ENCODE results near the gene TAS2R31. TPM values are rescaled to one million over a fixed set of nuclear protein-coding genes. Genes with fewer than 3 reads are reported as not detected.
"Not testable (repeated sequence)": the region's sequence is repeated elsewhere in the genome, so short reads cannot be mapped to it uniquely, and the experiment has no call there.

The TAS2R31 gene
- polyA plus RNA-seq, 1 donor (not counting 4 experiments of a cell fraction or from before 2014, with no cell fraction given) = 0.28 TPM

GRCh38 chr12:11040162-11040561, 9.0 kb upstream of the TAS2R31 start:
- FAIRE-seq (no peak), DNase-seq (ENCODE audit: low read depth, low spot score) (no peak)
- H3K27ac ChIP-seq (ENCODE audit: control insufficient read depth, insufficient read depth, low read length) = no peak overlapping the region
- H3K4me3 ChIP-seq (ENCODE audit: control insufficient read depth in 2 of 3, extremely low read depth in 1 of 3, insufficient read depth in 2 of 3, low read depth in 1 of 3, low read length in 3 of 3) = no peak overlapping the region
- no peaks in the 10 kb centered on the region for H3K79me2 ChIP-seq (ENCODE audit: control insufficient read depth, insufficient read depth, low read length)
- no peak overlapping the region for H3K9ac ChIP-seq (ENCODE audit: control insufficient read depth, extremely low read depth, insufficient read depth, low read length)
- TF ChIP-seq EZH2 (IDR thresholded peaks at IDR 0.05; ENCODE audit: low read length) (no peak), CTCF (optimal IDR thresholded peaks at IDR 0.05 in 1 of 3, IDR thresholded peaks at IDR 0.05 in 1 of 3, conservative IDR thresholded peaks at IDR 0.05 in 1 of 3; ENCODE audit: extremely low read depth in 1 of 3, insufficient read depth in 2 of 3, low read length in 3 of 3) (no peak)
- dilution Hi-C loops (cut with MboI; ENCODE audit: extremely low pct_ligation_motif_present, low sequenced_read_pairs) = no loop called here
- H3K36me3 ChIP-seq (ENCODE audit: control insufficient read depth in 2 of 2, extremely low read depth in 1 of 2, insufficient read depth in 2 of 2, low read length in 2 of 2) = no peaks in the 10 kb centered on the region
- H2AFZ ChIP-seq (ENCODE audit: control insufficient read depth, low read length) = no peak overlapping the region
- no peak overlapping the region for H3K4me2 ChIP-seq (ENCODE audit: control insufficient read depth, extremely low read depth, insufficient read depth, low read depth, low read length)
- no peaks in the 10 kb centered on the region for H3K9me3 ChIP-seq (ENCODE audit: control insufficient read depth, low read depth, low read length)
- no peaks in the 10 kb centered on the region for H4K20me1 ChIP-seq (ENCODE audit: control insufficient read depth, extremely low read depth, insufficient read depth, low read length)
- H3K27me3 ChIP-seq (ENCODE audit: control insufficient read depth, extremely low read depth, insufficient read depth, low read length) = no peaks in the 10 kb centered on the region
- H3K4me1 ChIP-seq (ENCODE audit: control insufficient read depth, extremely low read depth, insufficient read depth, low read length) = no peaks in the 10 kb centered on the region
- no peaks in the 10 kb centered on the region for H3K9me1 ChIP-seq (ENCODE audit: control insufficient read depth, extremely low read depth, insufficient read depth, low read length)

GRCh38 chr12:11039171-11039570, 8.0 kb upstream of the TAS2R31 start:
- H3K9me1 ChIP-seq (ENCODE audit: control insufficient read depth, extremely low read depth, insufficient read depth, low read length) = no peaks in the 10 kb centered on the region
- H3K4me1 ChIP-seq (ENCODE audit: control insufficient read depth, extremely low read depth, insufficient read depth, low read length) = no peaks in the 10 kb centered on the region
- H3K27me3 ChIP-seq (ENCODE audit: control insufficient read depth, extremely low read depth, insufficient read depth, low read length) = no peaks in the 10 kb centered on the region
- dilution Hi-C loops (cut with MboI; ENCODE audit: extremely low pct_ligation_motif_present, low sequenced_read_pairs) = no loop called here
- H3K79me2 ChIP-seq (ENCODE audit: control insufficient read depth, insufficient read depth, low read length) = no peaks in the 10 kb centered on the region
- no peaks in the 10 kb centered on the region for H3K36me3 ChIP-seq (ENCODE audit: control insufficient read depth in 2 of 2, extremely low read depth in 1 of 2, insufficient read depth in 2 of 2, low read length in 2 of 2)
- no peak overlapping the region for H3K4me2 ChIP-seq (ENCODE audit: control insufficient read depth, extremely low read depth, insufficient read depth, low read depth, low read length)
- no peak overlapping the region for H2AFZ ChIP-seq (ENCODE audit: control insufficient read depth, low read length)
- H3K9ac ChIP-seq (ENCODE audit: control insufficient read depth, extremely low read depth, insufficient read depth, low read length) = no peak overlapping the region
- DNase-seq (ENCODE audit: low read depth, low spot score) (no peak), FAIRE-seq (no peak)
- TF ChIP-seq CTCF (optimal IDR thresholded peaks at IDR 0.05 in 1 of 3, IDR thresholded peaks at IDR 0.05 in 1 of 3, conservative IDR thresholded peaks at IDR 0.05 in 1 of 3; ENCODE audit: extremely low read depth in 1 of 3, insufficient read depth in 2 of 3, low read length in 3 of 3) (no peak), EZH2 (IDR thresholded peaks at IDR 0.05; ENCODE audit: low read length) (no peak)
- no peaks in the 10 kb centered on the region for H3K9me3 ChIP-seq (ENCODE audit: control insufficient read depth, low read depth, low read length)
- no peak overlapping the region for H3K27ac ChIP-seq (ENCODE audit: control insufficient read depth, insufficient read depth, low read length)
- no peaks in the 10 kb centered on the region for H4K20me1 ChIP-seq (ENCODE audit: control insufficient read depth, extremely low read depth, insufficient read depth, low read length)
- H3K4me3 ChIP-seq (ENCODE audit: control insufficient read depth in 2 of 3, extremely low read depth in 1 of 3, insufficient read depth in 2 of 3, low read depth in 1 of 3, low read length in 3 of 3) = no peak overlapping the region

- dilution Hi-C loops (cut with MboI; ENCODE audit: extremely low pct_ligation_motif_present, low sequenced_read_pairs); H3K4me3 ChIP-seq (ENCODE audit: control insufficient read depth in 2 of 3, extremely low read depth in 1 of 3, insufficient read depth in 2 of 3, low read depth in 1 of 3, low read length in 3 of 3); H3K9ac ChIP-seq (ENCODE audit: control insufficient read depth, extremely low read depth, insufficient read depth, low read length); H3K4me1 ChIP-seq (ENCODE audit: control insufficient read depth, extremely low read depth, insufficient read depth, low read length); DNase-seq (ENCODE audit: low read depth, low spot score); H4K20me1 ChIP-seq (ENCODE audit: control insufficient read depth, extremely low read depth, insufficient read depth, low read length); H3K4me2 ChIP-seq (ENCODE audit: control insufficient read depth, extremely low read depth, insufficient read depth, low read depth, low read length); H3K79me2 ChIP-seq (ENCODE audit: control insufficient read depth, insufficient read depth, low read length); H3K27me3 ChIP-seq (ENCODE audit: control insufficient read depth, extremely low read depth, insufficient read depth, low read length); H2AFZ ChIP-seq (ENCODE audit: control insufficient read depth, low read length); H3K27ac ChIP-seq (ENCODE audit: control insufficient read depth, insufficient read depth, low read length); H3K9me1 ChIP-seq (ENCODE audit: control insufficient read depth, extremely low read depth, insufficient read depth, low read length); H3K9me3 ChIP-seq (ENCODE audit: control insufficient read depth, low read depth, low read length); H3K36me3 ChIP-seq (ENCODE audit: control insufficient read depth in 2 of 2, extremely low read depth in 1 of 2, insufficient read depth in 2 of 2, low read length in 2 of 2): not testable (repeated sequence)
- peak; percentile 81 for FAIRE-seq
Measured at GRCh38 chr12:11033959-11034358, 2.8 kb upstream of the TAS2R31 start.
